ENCODE measurements around the gene CTRB2. TPM values are rescaled to one million over a fixed set of nuclear protein-coding genes. Genes with fewer than 3 reads are reported as not detected.

The CTRB2 gene
- polyA plus RNA-seq, 1 of the 3 experiments (the other 2 are of a cell fraction), result not detected

- CTCF ChIA-PET, result interaction anchor here (1.1 to 1.7 kb wide), 3 partner anchors 9 to 177 kb away, joined by 3 to 11 read pairs (median 4); no protein-coding TSS in a partner anchor
- no peaks in the 10 kb centered on the region for H3K79me2 ChIP-seq (ENCODE audit: insufficient read depth)
- H3K36me3 ChIP-seq (replicated peaks in 1 of 2; ENCODE audit: control insufficient read depth in 1 of 2, insufficient read depth in 2 of 2, low read length in 1 of 2), result no peaks in the 10 kb centered on the region
- no peak for TF ChIP-seq FOXJ3 (CRISPR knock-in tag; IDR thresholded peaks at IDR 0.05)
- no peak for TF ChIP-seq POLR2AphosphoS5 (IDR thresholded peaks at IDR 0.05; ENCODE audit: low read depth, low read length)
- TF ChIP-seq MXI1 (IDR thresholded peaks at IDR 0.05; ENCODE audit: low read depth, low read length), result no peak
- no peak for TF ChIP-seq RFX5 (IDR thresholded peaks at IDR 0.05; ENCODE audit: low read length)
- TF ChIP-seq ELF1 (IDR thresholded peaks at IDR 0.05), result no peak
- no peak for TF ChIP-seq IRF3 (IDR thresholded peaks at IDR 0.05; ENCODE audit: low read depth, low read length)
- no peak for TF ChIP-seq SIN3A (IDR thresholded peaks at IDR 0.05; ENCODE audit: borderline replicate concordance, low read depth, low read length)
- no peak for TF ChIP-seq REST (IDR thresholded peaks at IDR 0.05; ENCODE audit: low read depth, low read length)
- no peak for TF ChIP-seq PBX3 (IDR thresholded peaks at IDR 0.05)
- 81% methylated on average over 11 of the region's 13 CpGs for WGBS (ENCODE audit: low lambda C conversion rate)
- H3K4me3 ChIP-seq (ENCODE audit: low read depth in 2 of 2, low read length in 1 of 2), result no peak overlapping the region
- H3K27me3 ChIP-seq (ENCODE audit: insufficient read depth), result no peaks in the 10 kb centered on the region
- H2AFZ ChIP-seq (ENCODE audit: low read depth), result no peak overlapping the region
- no peak overlapping the region for H3K27ac ChIP-seq (ENCODE audit: low read depth in 2 of 2, low read length in 1 of 2)
- no peak for DNase-seq
- no peak overlapping the region for H3K9ac ChIP-seq
- H3F3A ChIP-seq (replicated peaks; ENCODE audit: insufficient read depth), result no peaks in the 10 kb centered on the region
- no peaks in the 10 kb centered on the region for H4K20me1 ChIP-seq (ENCODE audit: insufficient read depth)
- H3K9me2 ChIP-seq, result no peaks in the 10 kb centered on the region
- H3K9me3 ChIP-seq, result no peaks in the 10 kb centered on the region
- H3K4me1 ChIP-seq (ENCODE audit: control insufficient read depth in 1 of 2, insufficient read depth in 2 of 2, low read depth in 1 of 2, low read length in 1 of 2), result no peaks in the 10 kb centered on the region
- H3K4me2 ChIP-seq, result no peak overlapping the region
- POLR2A ChIA-PET, result no interaction called here
These were observed 1.4 kb upstream of the CTRB2 start for GRCh38 chr16:75208242-75208825.

- Histone ChIP-seq H3K27me3 (ENCODE audit: insufficient read depth) (no peaks in the 10 kb centered on the region), H3K36me3 (replicated peaks in 1 of 2; ENCODE audit: control insufficient read depth in 1 of 2, insufficient read depth in 2 of 2, low read length in 1 of 2) (no peaks in the 10 kb centered on the region), H3K4me3 (ENCODE audit: low read depth in 2 of 2, low read length in 1 of 2) (no peak overlapping the region), H3K27ac (ENCODE audit: low read depth in 2 of 2, low read length in 1 of 2) (no peak overlapping the region), H3K9ac (no peak overlapping the region), H3K4me2 (no peak overlapping the region), H2AFZ (ENCODE audit: low read depth) (no peak overlapping the region), H3F3A (replicated peaks; ENCODE audit: insufficient read depth) (no peaks in the 10 kb centered on the region), H4K20me1 (ENCODE audit: insufficient read depth) (no peaks in the 10 kb centered on the region), H3K9me2 (no peaks in the 10 kb centered on the region), H3K9me3 (no peaks in the 10 kb centered on the region), H3K79me2 (ENCODE audit: insufficient read depth) (no peaks in the 10 kb centered on the region), H3K4me1 (ENCODE audit: control insufficient read depth in 1 of 2, insufficient read depth in 2 of 2, low read depth in 1 of 2, low read length in 1 of 2) (no peaks in the 10 kb centered on the region)
- POLR2A ChIA-PET, result no interaction called here
- 82% methylated on average over 9 of the region's 11 CpGs for WGBS (ENCODE audit: low lambda C conversion rate)
- no peak for DNase-seq
- CTCF ChIA-PET, result interaction anchor here (0.7 to 1.4 kb wide), 3 partner anchors 8 to 178 kb away, joined by 3 to 11 read pairs (median 3); no protein-coding TSS in a partner anchor
- TF ChIP-seq TAF1 (IDR thresholded peaks at IDR 0.05; ENCODE audit: borderline replicate concordance, low read depth, low read length), result no peak
- no peak for TF ChIP-seq USF2 (IDR thresholded peaks at IDR 0.05; ENCODE audit: borderline replicate concordance, low read depth, low read length)
- TF ChIP-seq MAX (IDR thresholded peaks at IDR 0.05; ENCODE audit: low read depth), result no peak
- no peak for TF ChIP-seq SIN3A (IDR thresholded peaks at IDR 0.05; ENCODE audit: borderline replicate concordance, low read depth, low read length)
- no peak for TF ChIP-seq JUND (IDR thresholded peaks at IDR 0.05)
- TF ChIP-seq RAD21 (IDR thresholded peaks at IDR 0.05; ENCODE audit: low read length), result no peak
- no peak for TF ChIP-seq GABPA (IDR thresholded peaks at IDR 0.05; ENCODE audit: low read depth)
- TF ChIP-seq RXRA (IDR thresholded peaks at IDR 0.05; ENCODE audit: borderline replicate concordance, low read depth), result no peak
- TF ChIP-seq YY1 (IDR thresholded peaks at IDR 0.05; ENCODE audit: low read depth), result no peak
- TF ChIP-seq FOXM1 (IDR thresholded peaks at IDR 0.05; ENCODE audit: low read depth), result no peak
- TF ChIP-seq GATA2 (CRISPR knock-in tag; IDR thresholded peaks at IDR 0.05), result no peak
- TF ChIP-seq NFIC (IDR thresholded peaks at IDR 0.05; ENCODE audit: borderline replicate concordance), result no peak
These were observed 870 bp upstream of the CTRB2 start for GRCh38 chr16:75207831-75208230.

All from SK-N-SH (cell line).